DMS114 treated with DMSO at 0.1 percent for 48 hours (cell line): ENCODE measurements around the gene PLA2G5.

Experiments
- DNase-seq: peaks from one replicate; lab custom pipeline; 2025; ENCODE audit not compliant: unreplicated experiment; lab: John Stamatoyannopoulos, UW

Gene PLA2G5

GRCh38 chr1:20063861-20064292 is 6.1 kb upstream of the PLA2G5 start:
- no peak for DNase-seq

- DNase-seq = no peak
Measured at GRCh38 chr1:20068722-20069121, 1.3 kb upstream of the PLA2G5 start.

- DNase-seq = no peak
Measured at GRCh38 chr1:20070357-20070756, 363 bp downstream of the PLA2G5 start.

GRCh38 chr1:20071416-20071815 is 1.4 kb downstream of the PLA2G5 start:
- no peak for DNase-seq

GRCh38 chr1:20072771-20073170 is 2.8 kb downstream of the PLA2G5 start:
- DNase-seq = no peak

GRCh38 chr1:20073256-20073655 is 3.3 kb downstream of the PLA2G5 start:
- DNase-seq = no peak

- no peak for DNase-seq
Measured at GRCh38 chr1:20074055-20074724, 4.2 kb downstream of the PLA2G5 start.

- no peak for DNase-seq
Measured at GRCh38 chr1:20074725-20075171, 4.8 kb downstream of the PLA2G5 start.

- DNase-seq = no peak
Measured at GRCh38 chr1:20075345-20075744, 5.4 kb downstream of the PLA2G5 start.

GRCh38 chr1:20076223-20076622 is 6.2 kb downstream of the PLA2G5 start:
- no peak for DNase-seq

- DNase-seq = no peak
Measured at GRCh38 chr1:20076710-20077461, 6.9 kb downstream of the PLA2G5 start.

GRCh38 chr1:20078171-20078651 is 8.2 kb downstream of the PLA2G5 start:
- DNase-seq = no peak

GRCh38 chr1:20078711-20079110 is 8.7 kb downstream of the PLA2G5 start:
- DNase-seq = no peak

- no peak for DNase-seq
Measured at GRCh38 chr1:20079661-20080305, 9.8 kb downstream of the PLA2G5 start.

- no peak for DNase-seq
Measured at GRCh38 chr1:20080441-20081352, 10.7 kb downstream of the PLA2G5 start.

- DNase-seq = no peak
Measured at GRCh38 chr1:20081353-20081810, 11.4 kb downstream of the PLA2G5 start.

- no peak for DNase-seq
Measured at GRCh38 chr1:20082772-20083171, 12.8 kb downstream of the PLA2G5 start.

GRCh38 chr1:20083178-20083944 is 13.4 kb downstream of the PLA2G5 start:
- DNase-seq = no peak

- DNase-seq = no peak
Measured at GRCh38 chr1:20086800-20087199, 16.8 kb downstream of the PLA2G5 start.

GRCh38 chr1:20087668-20088067 is 17.7 kb downstream of the PLA2G5 start:
- no peak for DNase-seq
